Caco-2 (cell line): ENCODE results near the gene PFDN1. TPM values are rescaled to one million over a fixed set of nuclear protein-coding genes. Genes with fewer than 3 reads are reported as not detected.

Source experiments
- BruUV-seq: library from RNA; stranded (reverse); fragments of 400-500 nt; replicated peaks from 2 replicates; lab custom pipeline; 2021; lab: Mats Ljungman, UMichigan
- CTCF ChIA-PET: fragments of 300-600 bp; sonication (Branson Sonifier 250); formaldehyde crosslinking; loops from one replicate; lab custom pipeline; 2022; ENCODE audit warnings: antibody characterized with exemption; lab: Charles Lee
- POLR2A ChIA-PET: fragments of 300-600 bp; sonication (Branson Sonifier 250); formaldehyde crosslinking; loops from one replicate; lab custom pipeline; 2022; ENCODE audit warnings: antibody characterized with exemption; lab: Charles Lee
- DNase-seq, 2 experiments: peaks; one replicate each; pipeline versions ENCODE4 v3.0.0 to v3.0.0-alpha.2; 2020 to 2022
- H3K27me3 ChIP-seq: replicated peaks from 2 replicates; pipeline ENCODE4 v1.6.0; 2011; ENCODE audit warnings: low read length; ENCODE audit not compliant: control insufficient read depth, insufficient read depth
- H3K36me3 ChIP-seq: 2 replicates; pipeline ENCODE4 v1.5.1; 2011; ENCODE audit warnings: low read length; ENCODE audit not compliant: control insufficient read depth, insufficient read depth
- H3K4me1 ChIP-seq: fragments of 250-450 bp; sonication (Bioruptor Pico); 2 replicates; pipeline ENCODE4 v1.5.1; 2020; ENCODE audit warnings: mild to moderate bottlenecking
- H3K4me3 ChIP-seq: 2 replicates; pipeline ENCODE4 v1.5.1; 2011; ENCODE audit warnings: low read depth, mild to moderate bottlenecking, control low read depth, low read length
- H3K9me3 ChIP-seq: fragments of 250-450 bp; sonication (Bioruptor Pico); 2 replicates; pipeline ENCODE4 v1.5.1; 2020; ENCODE audit warnings: mild to moderate bottlenecking, moderate library complexity
- H3K27ac Mint-ChIP-seq: one replicate; pipeline ENCODE4 v1.8.0; 2022; ENCODE audit warnings: mixed read lengths; ENCODE audit not compliant: unreplicated experiment
- H3K27me3 Mint-ChIP-seq: one replicate; pipeline ENCODE4 v1.8.0; 2022; ENCODE audit warnings: mixed read lengths; ENCODE audit not compliant: insufficient read depth, unreplicated experiment
- H3K36me3 Mint-ChIP-seq: one replicate; pipeline ENCODE4 v1.8.0; 2022; ENCODE audit warnings: mild to moderate bottlenecking, mixed read lengths; ENCODE audit not compliant: insufficient read depth, unreplicated experiment
- H3K4me1 Mint-ChIP-seq: one replicate; pipeline ENCODE4 v1.8.0; 2022; ENCODE audit warnings: low read depth, mixed read lengths; ENCODE audit not compliant: unreplicated experiment
- H3K4me3 Mint-ChIP-seq: one replicate; pipeline ENCODE4 v1.8.0; 2022; ENCODE audit warnings: mild to moderate bottlenecking, moderate library complexity, mixed read lengths; ENCODE audit not compliant: unreplicated experiment
- H3K9me3 Mint-ChIP-seq: one replicate; pipeline ENCODE4 v1.8.0; 2022; ENCODE audit warnings: mixed read lengths; ENCODE audit not compliant: unreplicated experiment
- CTCF ChIP-seq, 2 experiments: fragments of 200-600 bp in 1 of 2; IDR thresholded peaks; 1 replicate in 1 of 2; 2 replicates in 1 of 2; pipeline versions ENCODE4 v1.5.1 to v1.8.0; 2011 to 2022; ENCODE audit warnings: antibody characterized with exemption in 1 of 2, control low read depth in 1 of 2, inconsistent platforms in 1 of 2, low read depth in 1 of 2, low read length in 1 of 2, mild to moderate bottlenecking in 1 of 2, moderate library complexity in 1 of 2; ENCODE audit not compliant: insufficient read depth in 1 of 2, severe bottlenecking in 1 of 2, unreplicated experiment in 1 of 2
- intact Hi-C: fragments of 100-400 bp; cut with micrococcal nuclease; formaldehyde crosslinking; loops from one replicate; pipeline ENCODE4 v1.10.0; 2022; ENCODE audit not compliant: unreplicated experiment
- total RNA-seq: library from RNA; stranded (reverse); gene quantifications from 2 replicates; pipeline ENCODE4 v1.2.3, GENCODE V29; 2022

The PFDN1 gene
- total RNA-seq, 1 experiment from 2014 or later = 81.1 TPM

- peaks cover 8% of the 10 kb centered on the region for H3K4me1 Mint-ChIP-seq
- H3K9me3 Mint-ChIP-seq = peaks cover 14% of the 10 kb centered on the region
- POLR2A ChIA-PET = no interaction called here
- H3K4me3 ChIP-seq = no peak overlapping the region
- no peak for TF ChIP-seq CTCF (IDR thresholded peaks at IDR 0.05; ENCODE audit: insufficient read depth in 1 of 2, low read depth in 1 of 2, low read length in 1 of 2, severe bottlenecking in 1 of 2, unreplicated experiment in 1 of 2)
- H3K4me1 ChIP-seq = peaks cover 10% of the 10 kb centered on the region
- no peaks in the 10 kb centered on the region for H3K27me3 ChIP-seq
- no peak overlapping the region for H3K27ac Mint-ChIP-seq
- CTCF ChIA-PET = no interaction called here
- no peaks in the 10 kb centered on the region for H3K36me3 Mint-ChIP-seq
- peaks cover 4% of the 10 kb centered on the region; the same call in 1 of the 2 replicates for H3K9me3 ChIP-seq
- no peaks in the 10 kb centered on the region for H3K27me3 Mint-ChIP-seq
- BruUV-seq = no TSS peak
- intact Hi-C loops = no loop called here
- no peaks in the 10 kb centered on the region for H3K36me3 ChIP-seq
- no peak overlapping the region for H3K4me3 Mint-ChIP-seq
- no peak for DNase-seq
Measured at GRCh38 chr5:140318792-140319191, 15.9 kb upstream of the PFDN1 start.

- Histone ChIP-seq H3K4me1 (peaks cover under 1% of the 10 kb centered on the region; the same call in 1 of the 2 replicates), H3K9me3 (peaks cover 4% of the 10 kb centered on the region; the same call in 1 of the 2 replicates), H3K27me3 (no peaks in the 10 kb centered on the region), H3K4me3 (no peak overlapping the region), H3K36me3 (no peaks in the 10 kb centered on the region)
- no peak for TF ChIP-seq CTCF (IDR thresholded peaks at IDR 0.05; ENCODE audit: insufficient read depth in 1 of 2, low read depth in 1 of 2, low read length in 1 of 2, severe bottlenecking in 1 of 2, unreplicated experiment in 1 of 2)
- H3K4me1 Mint-ChIP-seq = peaks cover 8% of the 10 kb centered on the region
- H3K27me3 Mint-ChIP-seq = no peaks in the 10 kb centered on the region
- no peaks in the 10 kb centered on the region for H3K36me3 Mint-ChIP-seq
- H3K27ac Mint-ChIP-seq = no peak overlapping the region
- H3K9me3 Mint-ChIP-seq = peaks cover 14% of the 10 kb centered on the region
- intact Hi-C loops = no loop called here
- CTCF ChIA-PET = no interaction called here
- DNase-seq = no peak
- no peak overlapping the region for H3K4me3 Mint-ChIP-seq
- POLR2A ChIA-PET = interaction anchor here (0.8 kb wide), 1 partner anchor 29 kb away, joined by 3 read pairs; the partner anchor contains the start of gene HBEGF
- no TSS peak for BruUV-seq
Measured at GRCh38 chr5:140317859-140318258, 15.0 kb upstream of the PFDN1 start.

- Mint-ChIP-seq H3K4me3 (no peak overlapping the region), H3K36me3 (no peaks in the 10 kb centered on the region), H3K27ac (no peak overlapping the region), H3K9me3 (no peaks in the 10 kb centered on the region), H3K4me1 (peaks cover 26% of the 10 kb centered on the region), H3K27me3 (no peaks in the 10 kb centered on the region)
- Histone ChIP-seq H3K4me1 (peaks cover 16% of the 10 kb centered on the region), H3K27me3 (no peaks in the 10 kb centered on the region), H3K4me3 (no peak overlapping the region), H3K36me3 (no peaks in the 10 kb centered on the region), H3K9me3 (no peaks in the 10 kb centered on the region)
- TF ChIP-seq CTCF (IDR thresholded peaks at IDR 0.05; ENCODE audit: insufficient read depth in 1 of 2, low read depth in 1 of 2, low read length in 1 of 2, severe bottlenecking in 1 of 2, unreplicated experiment in 1 of 2) = no peak
- ChIA-PET POLR2A (no interaction called here), CTCF (no interaction called here)
- intact Hi-C loops = no loop called here
- no peak for DNase-seq
- BruUV-seq = no TSS peak
Measured at GRCh38 chr5:140312791-140313189, 9.9 kb upstream of the PFDN1 start.
